GM20000 (cell line): ENCODE data around the gene LPP.

Experiments used
- DNase-seq: peaks from one replicate; pipeline ENCODE4 v3.0.0; 2012; ENCODE audit warnings: low spot score
- TF ChIP-seq, protein P1 (sequence below): IDR thresholded peaks from 2 replicates; pipeline ENCODE4 v1.5.1; 2012; ENCODE audit warnings: mild to moderate bottlenecking, control low read depth; ENCODE audit errors: extremely low read depth, missing control alignments

Gene LPP

GRCh38 chr3:188890572-188891270 lies 736.8 kb downstream of the LPP start:
- TF ChIP-seq, protein P1, sequence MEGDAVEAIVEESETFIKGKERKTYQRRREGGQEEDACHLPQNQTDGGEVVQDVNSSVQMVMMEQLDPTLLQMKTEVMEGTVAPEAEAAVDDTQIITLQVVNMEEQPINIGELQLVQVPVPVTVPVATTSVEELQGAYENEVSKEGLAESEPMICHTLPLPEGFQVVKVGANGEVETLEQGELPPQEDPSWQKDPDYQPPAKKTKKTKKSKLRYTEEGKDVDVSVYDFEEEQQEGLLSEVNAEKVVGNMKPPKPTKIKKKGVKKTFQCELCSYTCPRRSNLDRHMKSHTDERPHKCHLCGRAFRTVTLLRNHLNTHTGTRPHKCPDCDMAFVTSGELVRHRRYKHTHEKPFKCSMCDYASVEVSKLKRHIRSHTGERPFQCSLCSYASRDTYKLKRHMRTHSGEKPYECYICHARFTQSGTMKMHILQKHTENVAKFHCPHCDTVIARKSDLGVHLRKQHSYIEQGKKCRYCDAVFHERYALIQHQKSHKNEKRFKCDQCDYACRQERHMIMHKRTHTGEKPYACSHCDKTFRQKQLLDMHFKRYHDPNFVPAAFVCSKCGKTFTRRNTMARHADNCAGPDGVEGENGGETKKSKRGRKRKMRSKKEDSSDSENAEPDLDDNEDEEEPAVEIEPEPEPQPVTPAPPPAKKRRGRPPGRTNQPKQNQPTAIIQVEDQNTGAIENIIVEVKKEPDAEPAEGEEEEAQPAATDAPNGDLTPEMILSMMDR, result no peak
- no peak for DNase-seq

DNA sequence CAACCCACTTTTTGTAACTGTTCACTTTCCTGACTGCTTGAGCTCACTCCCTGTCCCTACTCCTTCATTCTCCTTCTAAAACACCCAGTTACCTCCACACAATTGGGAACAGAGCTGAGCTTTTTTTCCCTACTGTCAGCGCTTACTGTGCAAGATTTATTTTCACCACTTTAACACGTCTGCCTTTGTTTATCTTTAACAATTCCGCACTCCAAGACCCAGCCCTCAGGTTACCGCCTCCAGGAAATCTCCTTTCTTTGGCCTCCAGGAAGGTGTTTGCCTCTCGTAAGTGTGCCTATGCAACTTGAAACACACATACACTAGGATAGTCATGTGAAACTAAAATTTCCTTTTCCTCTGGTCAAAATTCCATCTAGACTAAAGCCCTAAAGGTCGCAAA lies 745.9 kb downstream of the LPP start:
- TF ChIP-seq, protein P1, result no peak
- no peak for DNase-seq

- TF ChIP-seq, protein P1, result no peak
- DNase-seq, result no peak
Measured at GRCh38 chr3:188900421-188900951, 746.5 kb downstream of the LPP start.

- no peak for DNase-seq
- TF ChIP-seq, protein P1, result no peak
Measured at GRCh38 chr3:188901126-188901525, 747.2 kb downstream of the LPP start.

DNA sequence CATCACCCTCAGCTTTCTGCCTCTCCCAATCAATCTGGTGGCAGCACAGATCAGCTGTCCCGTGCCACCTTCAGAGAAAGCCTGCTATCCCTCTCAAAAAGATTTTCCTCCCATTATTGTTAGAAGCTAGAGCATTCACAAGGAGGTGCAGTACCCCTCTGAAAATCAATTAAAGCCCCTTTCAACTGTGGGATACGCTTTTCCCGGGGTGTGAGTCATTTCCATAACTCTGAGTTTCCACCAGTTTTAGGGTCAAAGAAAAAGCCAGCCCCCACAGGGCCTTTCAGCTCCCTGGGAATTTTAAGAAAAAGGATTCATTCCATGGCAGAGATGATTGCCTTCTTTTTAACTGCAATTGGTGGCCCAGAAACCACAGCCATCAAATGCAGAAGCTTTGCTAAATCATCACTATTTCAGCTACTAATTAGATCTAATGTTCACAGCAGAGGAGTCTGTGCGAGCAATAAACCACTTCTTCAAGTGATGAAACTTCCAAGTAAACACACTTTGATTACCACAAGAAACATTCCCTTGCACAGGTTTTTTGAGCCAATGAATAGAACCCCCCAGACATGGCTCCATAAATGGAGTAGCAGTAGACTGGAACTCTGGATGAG lies 747.8 kb downstream of the LPP start:
- TF ChIP-seq, protein P1, result no peak
- DNase-seq, result no peak

- DNase-seq, result no peak
- TF ChIP-seq, protein P1, result no peak
Measured at GRCh38 chr3:188904670-188905069, 750.7 kb downstream of the LPP start.

DNA sequence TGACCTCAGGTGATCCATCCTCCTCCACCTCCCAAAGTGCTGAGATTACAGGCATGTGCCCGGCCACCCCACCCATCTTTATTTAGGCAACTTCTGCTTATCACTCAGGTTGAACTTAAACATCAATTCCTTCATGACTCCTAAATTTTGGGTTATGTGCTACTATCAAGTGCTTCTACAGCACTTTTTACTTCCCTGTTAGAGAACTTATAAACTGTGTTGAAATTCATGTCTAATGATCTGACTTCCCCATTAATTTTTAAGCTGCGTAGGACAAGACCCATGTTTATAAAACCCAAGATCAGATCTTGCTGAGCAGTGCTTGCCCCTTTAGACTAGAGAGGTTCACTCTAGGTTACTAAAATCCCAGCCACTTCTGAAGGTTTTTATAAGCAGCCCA lies 751.6 kb downstream of the LPP start:
- no peak for DNase-seq
- TF ChIP-seq, protein P1, result no peak
